Midbrain (tissue), 1 donor: ENCODE results near the gene SLC33A1.
"Not testable (repeated sequence)": the region's sequence is repeated elsewhere in the genome, so short reads cannot be mapped to it uniquely, and the experiment has no call there.

ENCODE experiments used
- DNase-seq: peaks from one replicate; lab custom pipeline; 2025; lab: John Stamatoyannopoulos, UW

Gene SLC33A1

DNA sequence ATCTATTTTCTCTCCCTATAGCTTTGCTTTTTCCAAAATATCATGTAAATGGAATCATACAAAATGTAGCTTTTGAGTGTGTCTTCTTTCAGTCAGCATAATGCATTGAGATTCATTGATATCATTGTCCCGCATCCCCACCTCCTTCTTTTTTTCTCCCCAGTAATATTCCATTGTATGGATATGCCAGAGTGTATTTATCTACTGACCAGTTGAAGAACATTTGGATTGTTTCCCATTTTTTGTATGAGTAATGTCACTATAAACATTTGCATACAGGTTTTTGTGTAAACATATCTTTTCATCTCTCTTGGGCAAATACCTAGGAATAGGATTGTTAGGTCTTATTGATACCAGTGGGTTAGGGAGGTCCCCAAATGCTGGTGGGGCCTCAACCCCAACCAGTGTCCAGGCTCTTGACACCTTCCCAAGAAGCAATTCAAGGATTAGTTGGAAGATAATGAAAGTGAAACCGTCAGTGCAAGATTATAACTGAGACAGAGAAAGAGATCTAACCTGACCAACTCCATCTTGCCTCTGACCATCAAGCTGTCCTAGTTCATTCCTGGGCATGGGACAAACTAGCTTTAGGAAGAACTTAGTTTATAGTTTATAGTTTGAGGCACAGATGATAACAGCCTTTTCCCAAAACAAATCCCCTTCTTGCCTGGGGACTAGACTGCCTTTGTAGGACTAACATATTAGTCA, 7.4 kb upstream of the SLC33A1 start:
- no peak for DNase-seq

DNA sequence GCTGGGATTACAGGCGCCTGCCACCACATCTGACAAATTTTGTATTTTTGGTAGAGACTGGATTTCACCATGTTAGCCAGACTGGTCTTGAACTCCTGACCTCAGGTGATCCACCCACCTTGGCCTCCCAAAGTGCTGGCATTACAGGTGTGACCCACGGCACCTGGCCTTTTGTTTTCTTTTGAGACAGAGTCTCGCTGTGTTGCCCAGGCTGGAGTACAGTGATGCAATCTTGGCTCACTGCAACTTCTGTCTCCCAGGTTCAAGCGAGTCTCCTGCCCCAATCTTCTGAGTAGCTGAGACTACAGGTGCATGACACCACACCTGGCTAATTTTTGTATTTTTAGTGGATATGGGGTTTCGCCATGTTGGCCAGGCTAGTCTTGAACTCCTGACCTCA, 6.2 kb upstream of the SLC33A1 start:
- not testable (repeated sequence) for DNase-seq

DNA sequence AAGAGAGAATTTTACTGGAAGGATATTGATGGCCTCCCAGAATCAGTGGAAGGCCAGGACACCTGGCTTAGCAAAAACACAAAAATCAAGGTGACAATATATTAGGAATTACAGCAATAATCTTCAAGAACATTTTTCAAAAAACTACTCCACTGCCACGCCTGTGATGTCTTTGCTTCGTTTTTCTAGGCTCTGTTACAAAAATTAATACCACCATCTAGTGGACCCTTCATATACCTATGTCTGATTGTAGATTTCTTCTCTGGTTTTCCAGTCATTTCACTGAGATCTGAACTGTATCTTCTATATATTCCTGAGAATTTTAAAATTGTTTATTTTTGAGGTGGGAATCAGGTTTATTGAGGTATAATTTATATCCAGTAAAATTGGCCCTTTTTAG, 5.6 kb upstream of the SLC33A1 start:
- DNase-seq, result no peak

DNA sequence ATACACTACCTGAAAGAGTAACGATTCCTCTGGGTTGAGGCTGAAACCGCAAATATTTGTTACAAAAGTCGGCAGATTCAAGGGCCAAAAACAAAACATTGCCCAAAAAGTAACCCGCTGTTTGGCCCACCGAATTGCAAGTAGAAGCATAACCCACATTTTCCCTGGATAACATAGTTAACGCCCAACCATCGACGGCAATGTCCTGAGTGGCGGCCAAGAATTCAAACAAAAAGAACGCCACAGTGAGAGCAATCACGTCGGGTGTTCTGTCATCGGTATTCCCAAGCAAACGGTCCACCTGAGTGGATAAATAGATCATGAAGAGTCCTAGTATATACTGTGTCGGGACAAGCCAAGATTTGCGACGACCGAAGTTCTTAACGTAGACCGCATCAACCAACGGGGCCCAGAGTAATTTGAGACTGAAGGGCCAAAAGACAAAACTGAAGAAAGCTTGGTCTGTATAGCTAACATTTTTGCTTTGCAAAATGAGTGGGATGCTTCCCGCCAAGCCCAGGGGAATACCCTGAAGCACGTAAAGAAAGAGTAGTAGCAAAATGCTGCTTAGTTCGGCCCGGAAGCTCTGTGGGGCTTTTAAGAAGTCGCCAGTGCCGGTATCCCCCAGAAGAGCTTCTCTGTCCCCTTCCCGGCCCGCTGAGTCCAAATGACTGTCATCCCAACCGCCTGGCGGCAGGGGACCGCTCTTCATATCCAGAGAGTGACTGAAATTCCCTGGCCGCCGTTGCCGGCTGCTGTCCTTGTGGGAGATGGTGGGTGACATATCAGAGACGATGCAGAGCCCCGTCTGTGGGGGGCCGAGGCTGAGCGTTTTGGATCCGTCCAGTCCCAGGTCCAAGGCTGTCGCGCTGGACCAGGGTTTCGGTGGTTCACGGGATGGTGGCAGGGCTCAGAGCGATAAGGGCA, 750 bp downstream of the SLC33A1 start:
- DNase-seq, result peak; percentile 47

DNA sequence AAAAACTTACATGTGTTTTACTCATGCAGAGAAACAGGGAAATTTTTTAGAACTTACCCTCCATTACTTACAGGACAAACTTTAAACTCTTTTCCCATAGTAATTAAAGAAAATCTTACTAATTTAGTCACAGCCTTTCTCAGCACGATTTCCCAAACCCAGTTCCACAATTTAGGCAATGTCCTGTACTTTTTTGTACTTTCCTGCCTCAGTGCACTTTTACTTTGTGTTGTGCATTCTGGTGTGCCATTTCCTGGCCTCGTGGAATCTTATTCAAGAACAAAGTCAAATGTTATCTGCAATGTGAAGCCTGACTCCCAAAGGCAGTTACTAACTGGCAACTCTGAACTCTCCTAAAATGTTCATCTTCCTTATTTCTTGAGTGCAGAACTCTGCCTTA, 1.9 kb downstream of the SLC33A1 start:
- no peak for DNase-seq

DNA sequence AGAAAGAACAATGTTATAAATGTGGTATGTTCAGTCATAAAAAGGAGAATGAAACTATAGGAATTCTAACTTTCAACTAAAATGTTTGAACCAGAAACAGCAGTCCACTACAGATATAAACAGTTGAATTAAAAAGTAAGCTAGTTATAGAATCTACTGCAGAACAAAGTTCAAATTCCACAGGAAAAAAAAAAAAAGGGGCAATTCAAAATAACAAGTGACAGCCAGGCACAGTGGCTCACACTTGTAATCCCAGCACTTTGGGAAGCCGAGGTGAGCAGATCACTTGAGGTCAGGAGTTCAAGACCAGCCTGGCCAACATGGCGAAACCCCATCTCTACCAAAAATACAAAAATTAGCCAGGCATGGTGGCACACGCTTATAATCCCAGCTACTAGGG, 4.8 kb downstream of the SLC33A1 start:
- DNase-seq, result not testable (repeated sequence)

DNA sequence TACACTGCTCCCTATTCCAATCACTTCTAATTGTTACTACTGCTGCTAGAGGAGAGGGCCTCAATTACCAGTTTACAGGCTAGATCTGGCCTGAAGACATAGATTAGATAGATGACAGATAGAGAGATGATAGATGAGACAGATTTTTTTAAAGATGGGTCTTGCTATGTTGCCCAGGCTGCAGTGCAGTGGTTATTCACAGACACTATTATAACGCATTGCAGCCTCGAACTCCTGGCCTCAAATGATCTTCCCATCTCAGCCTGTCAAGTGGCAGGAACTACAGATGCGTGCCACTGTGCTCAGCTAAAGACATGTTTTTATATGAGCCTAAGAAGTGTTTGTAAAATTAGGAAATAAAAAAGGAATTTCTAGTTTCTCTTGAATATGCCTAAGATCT, 6.2 kb downstream of the SLC33A1 start:
- no peak for DNase-seq

DNA sequence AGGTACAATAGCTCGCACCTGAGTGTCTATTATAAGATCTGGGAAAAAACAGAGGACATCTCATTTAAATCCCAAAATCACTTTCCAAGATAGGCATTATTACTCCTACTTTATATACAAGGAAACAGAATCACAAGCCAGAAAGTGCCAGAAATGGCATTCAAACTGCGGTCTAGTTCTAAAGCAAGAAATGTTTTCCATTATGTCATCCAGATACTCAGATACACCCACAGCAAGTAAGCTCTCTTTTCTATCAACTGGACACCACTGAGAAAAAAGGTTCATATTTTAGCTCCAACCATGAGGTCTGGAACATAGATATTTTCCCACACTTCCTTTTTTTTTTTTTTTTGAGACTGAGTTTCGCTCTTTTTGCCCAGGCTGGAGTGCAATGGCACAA, 8.1 kb downstream of the SLC33A1 start:
- no peak for DNase-seq

DNA sequence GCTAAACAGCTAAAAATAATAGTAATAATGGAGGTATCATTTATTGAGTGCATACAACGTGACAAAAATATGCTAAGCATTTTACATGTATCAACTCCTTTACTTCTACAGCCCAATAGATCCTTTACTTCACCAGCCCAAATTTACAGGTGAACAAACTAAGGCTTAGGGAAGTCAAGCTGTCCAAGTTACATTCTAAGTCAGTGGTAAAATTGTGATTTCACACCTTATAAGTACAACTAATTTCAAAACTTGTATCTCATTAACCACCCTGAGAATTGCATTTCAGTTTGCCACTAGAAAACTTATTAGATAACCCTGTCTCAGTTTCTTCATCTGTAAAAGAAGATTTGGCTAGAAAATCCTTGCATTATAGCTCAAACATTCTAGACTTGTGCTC, 10.7 kb downstream of the SLC33A1 start:
- no peak for DNase-seq

DNA sequence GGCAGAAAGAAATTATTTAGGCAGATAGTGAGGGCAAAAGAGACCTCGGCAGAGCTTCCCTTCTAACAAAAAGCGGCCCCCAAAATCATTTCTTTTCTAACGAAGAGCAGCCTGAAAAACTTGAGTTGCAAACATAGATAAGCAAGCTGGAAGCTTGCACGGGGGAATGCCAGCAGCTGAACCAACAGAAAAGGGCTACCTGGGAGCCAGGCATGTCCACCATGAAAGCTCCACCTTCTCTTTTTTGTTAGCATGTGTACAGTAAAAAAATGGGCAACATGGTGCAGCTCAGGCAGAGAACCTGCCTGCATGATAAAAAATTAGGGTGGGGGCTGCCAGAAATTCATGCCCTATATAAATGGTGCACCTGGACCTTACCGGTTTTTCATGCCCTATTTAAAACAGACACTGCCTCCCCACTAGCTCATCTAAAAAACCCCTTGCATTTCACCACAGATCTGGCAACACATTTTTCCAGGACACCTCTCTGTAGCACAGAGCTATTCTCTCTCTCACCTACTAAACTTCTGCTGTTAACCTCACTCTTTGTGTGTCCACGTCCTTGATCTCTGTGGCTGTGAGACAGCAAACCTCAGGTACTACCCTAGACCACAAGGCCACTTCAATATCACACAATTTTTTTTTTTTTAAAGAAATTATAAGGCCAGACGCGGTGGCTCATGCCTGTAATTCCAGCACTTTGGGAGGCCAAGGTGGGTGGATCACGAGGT, 18.7 kb downstream of the SLC33A1 start:
- DNase-seq, result no peak

DNA sequence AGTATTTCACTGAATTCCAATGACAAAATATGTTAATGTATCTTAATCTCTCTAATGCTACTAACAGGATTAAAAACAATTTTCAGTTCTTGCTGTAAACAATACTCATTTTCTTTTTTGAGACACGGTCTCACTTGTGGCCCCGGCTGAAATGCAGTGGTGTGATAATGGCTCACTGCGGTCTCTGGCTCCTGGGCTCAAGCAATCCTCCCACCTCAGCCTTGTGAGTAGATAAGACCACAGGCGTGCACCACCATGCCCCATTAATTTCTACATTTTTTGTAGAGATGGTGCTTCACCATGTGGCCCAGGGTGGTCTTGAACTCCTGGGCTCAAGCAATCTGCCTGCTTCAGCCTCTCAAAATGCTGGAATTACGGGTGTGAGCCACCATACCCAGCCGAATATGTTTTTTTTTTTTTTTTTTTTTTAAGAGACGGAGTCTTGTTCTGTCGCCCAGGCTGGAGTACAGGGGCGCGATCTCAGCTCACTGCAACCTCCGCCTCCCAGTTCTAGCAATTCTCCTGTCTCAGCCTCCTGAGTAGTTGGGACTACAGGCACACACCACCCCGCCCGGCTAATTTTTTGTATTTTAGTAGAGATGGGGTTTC, 25.6 kb downstream of the SLC33A1 start:
- not testable (repeated sequence) for DNase-seq

DNA sequence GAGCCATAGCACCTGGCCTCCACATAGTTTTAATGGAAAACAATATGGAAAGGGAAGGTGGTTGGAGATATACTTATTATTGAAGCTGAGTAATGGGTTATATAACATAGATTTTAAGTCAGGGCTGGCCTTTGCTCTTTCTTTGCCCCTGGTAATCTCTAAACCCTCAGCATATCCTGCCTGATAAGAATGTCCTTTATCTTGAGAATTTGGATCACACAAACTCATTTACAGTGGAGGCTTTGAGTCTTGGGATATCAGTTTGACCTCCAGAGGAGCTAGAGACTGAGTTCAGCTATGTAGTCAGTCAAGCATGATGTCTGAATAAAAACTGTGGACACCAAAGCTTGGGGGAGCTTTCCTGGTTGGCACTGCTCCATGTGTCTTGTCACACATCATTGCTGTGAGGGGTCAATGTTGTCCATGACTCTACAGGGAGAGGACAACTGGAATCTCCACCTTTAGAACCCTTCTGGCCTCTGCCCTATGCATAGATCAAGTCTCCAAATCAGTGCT, 39.1 kb downstream of the SLC33A1 start:
- DNase-seq, result no peak

DNA sequence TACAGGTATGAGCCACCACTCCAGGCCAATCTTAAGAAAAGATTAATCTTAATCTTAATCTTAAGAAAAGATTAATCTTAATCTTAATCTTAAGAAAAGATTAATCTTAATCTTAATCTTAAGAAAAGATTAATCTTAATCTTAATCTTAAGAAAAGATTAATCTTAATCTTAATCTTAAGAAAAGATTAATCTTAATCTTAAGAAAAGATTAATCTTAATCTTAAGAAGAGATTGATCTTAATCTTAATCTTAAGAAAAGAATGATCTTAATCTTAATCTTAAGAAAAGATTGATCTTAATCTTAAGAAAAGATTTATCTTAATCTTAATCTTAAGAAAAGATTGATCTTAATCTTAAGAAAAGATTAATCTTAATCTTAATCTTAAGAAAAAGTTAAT, 41.0 kb downstream of the SLC33A1 start:
- not testable (repeated sequence) for DNase-seq

DNA sequence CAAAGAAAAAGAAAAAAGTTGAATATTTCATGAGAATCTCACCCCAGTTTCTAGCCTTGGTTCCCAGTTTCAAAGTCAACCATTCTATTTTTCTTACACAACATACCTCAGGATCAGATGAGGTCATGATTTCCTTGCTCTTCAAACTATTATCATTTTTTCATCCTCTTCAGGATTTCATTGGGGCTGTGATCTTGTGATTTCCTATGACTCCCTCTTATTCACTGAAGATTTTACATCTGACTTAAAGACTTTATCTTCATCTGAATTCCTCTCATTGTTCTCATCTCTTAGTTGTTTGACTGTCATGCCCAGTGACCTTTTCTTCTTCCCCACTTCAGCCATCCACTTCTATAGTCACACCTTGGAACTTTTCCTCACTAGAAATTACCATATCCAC, 45.0 kb downstream of the SLC33A1 start:
- DNase-seq, result no peak

DNA sequence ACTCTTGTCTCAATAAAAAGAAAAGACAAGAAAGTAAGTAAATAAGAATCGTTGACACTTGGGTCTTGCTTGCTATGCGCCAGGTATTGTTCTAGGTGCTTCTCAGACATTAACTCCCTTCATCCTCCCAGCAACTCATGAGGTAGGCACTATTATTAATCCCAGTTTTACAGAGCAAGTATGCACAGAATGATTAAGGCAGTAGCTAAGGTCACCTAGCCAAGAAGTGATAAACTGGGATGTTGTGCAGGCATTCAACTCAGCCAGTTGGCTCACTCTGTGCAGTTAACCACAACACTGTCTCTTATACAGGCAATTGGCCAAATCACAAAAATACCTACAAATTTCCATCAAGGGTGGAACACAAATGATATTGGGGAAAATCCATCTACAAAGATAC, 46.4 kb downstream of the SLC33A1 start:
- DNase-seq, result no peak

DNA sequence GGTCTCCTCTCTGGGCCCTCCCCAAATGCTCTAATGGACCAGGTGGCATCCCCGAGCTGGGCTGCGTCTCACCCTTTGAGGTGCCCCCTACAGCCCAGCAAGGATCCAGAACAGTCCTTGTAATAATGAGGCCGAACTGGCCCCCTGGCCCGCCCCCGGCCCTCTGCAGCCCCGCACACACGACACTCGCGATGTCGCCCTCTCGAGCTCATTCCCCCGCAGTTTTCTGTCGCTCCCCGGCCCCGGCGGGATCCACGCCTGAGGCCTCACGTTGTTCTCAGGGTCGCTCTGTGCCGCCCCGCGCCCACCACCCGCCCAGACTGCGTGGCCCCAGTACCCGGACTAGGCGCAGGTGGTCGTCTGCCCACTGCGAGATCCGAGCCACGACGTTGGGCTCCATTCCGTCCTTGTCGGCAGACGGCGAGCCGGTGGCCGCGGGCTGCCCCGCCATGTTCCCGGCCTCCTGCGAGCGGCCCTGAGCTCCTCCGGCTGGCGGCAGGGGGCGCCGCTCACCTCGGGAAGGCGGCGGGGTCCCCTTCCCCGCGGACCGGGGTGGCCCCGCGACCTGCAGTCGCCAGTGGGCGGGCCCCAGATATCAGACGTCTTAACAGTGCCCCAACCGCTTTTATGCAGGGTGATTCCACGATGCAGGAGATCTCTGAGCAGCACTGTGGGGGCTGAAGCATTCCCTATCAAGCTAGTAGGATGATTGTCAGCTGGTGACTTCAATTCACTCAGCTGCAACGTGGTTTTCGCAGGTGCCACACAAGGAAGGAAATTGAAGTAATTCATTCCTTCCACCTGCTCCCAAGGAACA, 48.2 kb downstream of the SLC33A1 start, which contains the start of gene C3orf33:
C3orf33 (minus strand) TSS at position 477 of the 817 bp plus-strand sequence; CDS start at position 451, 26 bp downstream.
- DNase-seq, result peak; percentile 83

DNA sequence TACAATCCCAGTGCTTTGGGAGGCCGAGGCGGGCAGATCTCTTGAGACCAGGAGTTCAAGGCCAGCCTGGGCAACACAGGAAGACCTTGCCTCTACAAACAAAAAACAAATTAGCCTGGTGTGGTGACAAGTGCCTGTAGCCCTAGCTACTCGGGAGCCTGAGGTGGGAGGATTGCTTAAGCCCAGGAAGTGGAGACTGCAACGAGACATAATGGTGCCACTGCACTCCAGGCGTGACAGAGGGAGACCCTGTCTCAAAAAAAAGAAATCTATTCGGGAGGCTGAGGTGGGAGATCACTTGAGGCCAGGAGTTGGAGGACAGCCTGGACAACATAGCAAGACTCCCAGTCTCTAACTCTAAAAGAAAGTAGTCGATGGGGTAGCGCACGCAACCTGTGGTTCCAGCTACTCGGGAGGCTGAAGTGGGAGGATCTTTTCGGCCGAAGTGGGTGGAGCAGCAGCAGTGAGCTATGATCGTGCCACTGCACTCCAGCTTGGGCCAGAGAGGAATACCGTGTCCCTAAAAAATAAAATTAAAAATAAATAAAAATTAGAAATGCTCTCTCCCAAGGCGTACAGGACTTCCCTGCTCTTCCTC, 48.9 kb downstream of the SLC33A1 start:
- no peak for DNase-seq

DNA sequence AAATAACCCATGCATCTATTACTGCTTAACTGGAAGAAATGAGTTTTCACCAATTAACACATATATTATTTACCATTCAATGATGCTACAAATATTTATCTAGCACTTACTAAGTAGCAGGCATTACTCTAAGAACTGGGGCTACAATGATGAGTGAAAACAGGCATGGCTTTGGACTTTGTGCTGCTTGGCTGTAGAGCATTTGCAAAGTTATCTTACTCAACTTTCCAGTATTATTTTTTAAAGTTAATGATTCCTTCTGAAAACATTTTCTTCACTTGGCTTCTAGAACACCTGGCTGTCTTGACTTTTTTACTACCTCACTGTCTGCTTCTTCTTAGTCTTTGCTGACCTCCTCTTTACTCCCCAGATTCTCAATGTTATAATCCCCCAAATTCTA, 49.9 kb downstream of the SLC33A1 start:
- no peak for DNase-seq

DNA sequence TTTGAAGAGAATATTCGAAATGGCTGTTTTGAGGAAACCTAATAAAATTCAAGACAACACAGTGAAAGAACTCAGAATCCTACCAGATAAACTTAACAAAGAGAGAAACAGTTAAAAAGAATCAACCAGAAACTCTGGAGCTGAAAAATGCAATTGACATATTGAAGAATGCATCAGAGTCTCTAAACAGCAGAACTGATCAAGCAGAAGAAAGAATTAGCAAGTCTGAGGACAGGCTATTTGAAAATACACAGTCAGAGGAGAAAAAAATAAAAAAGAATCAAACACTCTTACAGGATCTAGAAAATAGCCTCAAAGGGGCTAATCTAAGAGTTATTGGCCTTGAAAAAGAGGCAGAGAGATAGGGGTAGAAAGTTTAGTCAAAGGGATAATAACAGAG, 61.7 kb downstream of the SLC33A1 start:
- no peak for DNase-seq

DNA sequence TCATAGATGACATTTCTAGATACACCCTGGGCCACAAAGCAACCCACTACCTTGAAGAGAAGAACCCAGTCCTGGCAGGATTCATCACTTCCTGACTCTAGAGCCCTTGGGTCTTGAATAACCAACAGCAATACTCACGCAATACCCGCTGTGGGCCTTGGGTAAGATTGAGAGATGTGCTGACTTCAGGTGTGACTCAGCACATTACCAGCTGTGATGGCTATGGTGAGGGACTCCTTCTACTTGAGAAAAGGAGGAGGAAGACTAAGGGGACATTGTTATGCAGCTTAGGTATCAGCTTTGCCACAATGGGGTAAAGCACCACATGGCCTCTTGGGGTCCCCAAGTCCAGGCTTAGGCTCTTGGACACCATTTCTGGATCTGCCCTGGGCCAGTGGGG, 63.0 kb downstream of the SLC33A1 start:
- DNase-seq, result no peak
